DND-41 (cell line): ENCODE measurements around the gene NPFF.

Experiments used
- ATAC-seq: fragments of 200-7000 bp; cut with Tn5 transposase; 3 replicates; pipeline ENCODE4 v1.9.1; 2021; ENCODE audit warnings: low read depth; ENCODE audit not compliant: insufficient read depth
- DNase-seq: peaks from one replicate; pipeline ENCODE4 v3.0.0-alpha.2; 2020
- H2AFZ ChIP-seq: 2 replicates; pipeline ENCODE4 v1.6.0; 2012; ENCODE audit warnings: low read depth, low read length
- H3K27ac ChIP-seq: 2 replicates; pipeline ENCODE4 v1.5.1; 2012; ENCODE audit warnings: low read length, inconsistent platforms
- H3K27me3 ChIP-seq: fragments of 200-600 bp; sonication (generic); 2 replicates; pipeline ENCODE4 v1.6.0; 2012; ENCODE audit warnings: low read length, mild to moderate bottlenecking, inconsistent platforms; ENCODE audit not compliant: insufficient read depth, poor library complexity
- H3K36me3 ChIP-seq: 2 replicates; pipeline ENCODE4 v1.5.1; 2012; ENCODE audit warnings: low read length, inconsistent platforms; ENCODE audit not compliant: insufficient read depth
- H3K4me1 ChIP-seq: 2 replicates; pipeline ENCODE4 v1.5.1; 2012; ENCODE audit warnings: mild to moderate bottlenecking, low read length; ENCODE audit not compliant: insufficient read depth
- H3K4me2 ChIP-seq: 2 replicates; pipeline ENCODE4 v1.6.0; 2012; ENCODE audit warnings: mild to moderate bottlenecking, moderate library complexity, low read length, inconsistent platforms; ENCODE audit not compliant: insufficient read depth
- H3K4me3 ChIP-seq, 2 experiments: fragments of 200-600 bp in 1 of 2; shearing (Covaris generic) in 1 of 2; 2 replicates each; pipeline ENCODE4 v1.5.1; 2012 to 2016; ENCODE audit warnings: inconsistent platforms in 2 of 2, low read length in 2 of 2, mild to moderate bottlenecking in 2 of 2, low read depth in 1 of 2, moderate library complexity in 1 of 2
- H3K79me2 ChIP-seq: 2 replicates; pipeline ENCODE4 v1.6.0; 2012; ENCODE audit warnings: low read length, inconsistent platforms; ENCODE audit not compliant: insufficient read depth
- H3K9ac ChIP-seq: 2 replicates; pipeline ENCODE4 v1.6.0; 2012; ENCODE audit warnings: low read depth, mild to moderate bottlenecking, inconsistent platforms, low read length, moderate library complexity
- H3K9me3 ChIP-seq: 2 replicates; pipeline ENCODE4 v1.5.1; 2012; ENCODE audit warnings: low read length, moderate library complexity, mild to moderate bottlenecking, inconsistent platforms; ENCODE audit not compliant: insufficient read depth, severe bottlenecking
- H4K20me1 ChIP-seq: 2 replicates; pipeline ENCODE4 v1.6.0; 2012; ENCODE audit warnings: low read length; ENCODE audit not compliant: insufficient read depth
- EZH2 ChIP-seq: IDR thresholded peaks from 3 replicates; pipeline ENCODE4 v1.6.1; 2012; ENCODE audit warnings: borderline replicate concordance, low read depth, mild to moderate bottlenecking, moderate library complexity, low read length, inconsistent platforms; ENCODE audit not compliant: severe bottlenecking
- TF ChIP-seq, protein P1 (sequence below): IDR thresholded peaks from 2 replicates; pipeline ENCODE4 v1.5.1; 2012; ENCODE audit warnings: borderline replicate concordance, low read length, moderate library complexity, mild to moderate bottlenecking; ENCODE audit not compliant: poor library complexity, severe bottlenecking; ENCODE audit errors: extremely low read depth

Gene NPFF

DNA sequence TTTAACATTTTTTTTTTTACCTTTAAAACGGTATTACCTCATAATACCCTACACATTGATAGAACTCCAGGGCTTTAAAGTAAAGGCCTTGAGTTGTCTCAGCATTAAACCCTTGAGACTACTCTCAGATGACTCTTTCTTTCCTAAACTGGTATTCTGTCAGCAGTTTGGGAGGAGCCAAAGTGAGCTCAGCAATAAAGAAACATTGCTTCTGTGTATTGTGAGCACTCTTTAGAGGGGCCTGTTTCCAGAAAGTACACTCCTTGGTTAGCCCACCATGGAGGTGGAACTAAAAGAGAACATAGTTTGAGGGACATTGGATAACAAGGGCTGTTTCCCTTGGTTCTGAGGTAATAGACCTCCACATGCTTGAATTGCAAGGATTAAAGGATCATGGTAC is 28.4 kb downstream of the NPFF start:
- DNase-seq: no peak
- H3K4me1 ChIP-seq: no peaks in the 10 kb centered on the region
- peaks cover 98% of the 10 kb centered on the region for H3K36me3 ChIP-seq
- no peak overlapping the region for H3K27ac ChIP-seq
- H4K20me1 ChIP-seq: peaks cover 80% of the 10 kb centered on the region
- H3K9ac ChIP-seq: no peak overlapping the region
- H3K4me2 ChIP-seq: no peak overlapping the region
- no peaks in the 10 kb centered on the region for H3K27me3 ChIP-seq
- no peak overlapping the region for H3K4me3 ChIP-seq
- no peak for ATAC-seq
- peaks cover 52% of the 10 kb centered on the region for H3K79me2 ChIP-seq
- TF ChIP-seq EZH2: no peak
- TF ChIP-seq, protein P1, sequence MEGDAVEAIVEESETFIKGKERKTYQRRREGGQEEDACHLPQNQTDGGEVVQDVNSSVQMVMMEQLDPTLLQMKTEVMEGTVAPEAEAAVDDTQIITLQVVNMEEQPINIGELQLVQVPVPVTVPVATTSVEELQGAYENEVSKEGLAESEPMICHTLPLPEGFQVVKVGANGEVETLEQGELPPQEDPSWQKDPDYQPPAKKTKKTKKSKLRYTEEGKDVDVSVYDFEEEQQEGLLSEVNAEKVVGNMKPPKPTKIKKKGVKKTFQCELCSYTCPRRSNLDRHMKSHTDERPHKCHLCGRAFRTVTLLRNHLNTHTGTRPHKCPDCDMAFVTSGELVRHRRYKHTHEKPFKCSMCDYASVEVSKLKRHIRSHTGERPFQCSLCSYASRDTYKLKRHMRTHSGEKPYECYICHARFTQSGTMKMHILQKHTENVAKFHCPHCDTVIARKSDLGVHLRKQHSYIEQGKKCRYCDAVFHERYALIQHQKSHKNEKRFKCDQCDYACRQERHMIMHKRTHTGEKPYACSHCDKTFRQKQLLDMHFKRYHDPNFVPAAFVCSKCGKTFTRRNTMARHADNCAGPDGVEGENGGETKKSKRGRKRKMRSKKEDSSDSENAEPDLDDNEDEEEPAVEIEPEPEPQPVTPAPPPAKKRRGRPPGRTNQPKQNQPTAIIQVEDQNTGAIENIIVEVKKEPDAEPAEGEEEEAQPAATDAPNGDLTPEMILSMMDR: no peak
- H3K9me3 ChIP-seq: no peaks in the 10 kb centered on the region
- no peak overlapping the region for H2AFZ ChIP-seq

DNA sequence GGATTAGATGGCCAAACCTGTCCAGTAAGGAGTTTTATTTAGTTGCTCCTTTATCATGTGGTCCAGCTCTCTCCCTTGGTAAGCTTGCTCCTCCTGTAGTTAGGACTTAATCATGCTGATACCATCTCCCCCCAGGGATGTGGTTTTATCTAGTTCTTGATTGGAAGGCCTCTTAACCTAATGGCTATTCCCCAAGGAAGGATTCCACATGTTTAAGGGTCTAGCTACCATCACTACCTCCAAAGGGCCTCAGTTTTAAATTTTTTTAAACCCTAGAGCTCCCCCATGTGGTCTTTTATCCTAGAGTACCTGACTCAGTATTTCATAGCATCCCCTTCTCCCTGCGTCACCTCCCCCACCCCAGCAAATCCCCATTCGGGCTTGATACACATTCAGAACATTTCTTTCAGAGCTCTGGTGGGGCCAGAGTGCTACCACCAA is 30.5 kb downstream of the NPFF start:
- DNase-seq: no peak
- peaks cover 98% of the 10 kb centered on the region for H3K36me3 ChIP-seq
- no peak overlapping the region for H3K4me2 ChIP-seq
- H3K9ac ChIP-seq: no peak overlapping the region
- H3K4me1 ChIP-seq: no peaks in the 10 kb centered on the region
- H3K79me2 ChIP-seq: peaks cover 72% of the 10 kb centered on the region
- H2AFZ ChIP-seq: no peak overlapping the region
- H3K4me3 ChIP-seq: no peak overlapping the region
- ATAC-seq: peak; percentile 57
- H3K9me3 ChIP-seq: no peaks in the 10 kb centered on the region
- TF ChIP-seq EZH2: no peak
- TF ChIP-seq, protein P1: peak; percentile 56
- no peaks in the 10 kb centered on the region for H3K27me3 ChIP-seq
- H4K20me1 ChIP-seq: peaks cover 83% of the 10 kb centered on the region
- no peak overlapping the region for H3K27ac ChIP-seq

DNA sequence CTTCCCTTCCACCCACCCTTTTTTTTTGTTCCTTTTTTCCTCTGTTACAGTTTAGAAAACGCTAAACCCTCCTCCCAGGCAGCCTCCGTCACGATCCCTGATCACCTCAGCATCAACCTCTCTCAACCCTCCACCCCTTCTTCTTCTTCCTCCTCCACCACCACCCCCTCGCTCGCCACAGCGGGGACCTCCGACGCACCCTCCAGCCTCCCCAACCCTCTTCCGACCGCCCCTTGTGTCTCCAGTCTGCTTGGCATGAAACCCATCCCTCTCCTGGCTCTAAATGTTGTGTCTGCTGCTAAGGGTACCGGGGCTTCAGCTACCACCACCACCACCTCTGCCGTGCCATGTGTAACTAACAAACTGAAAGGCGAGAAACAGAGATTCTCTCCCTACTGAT is 32.5 kb downstream of the NPFF start:
- H3K4me3 ChIP-seq: no peak overlapping the region
- no peak overlapping the region for H2AFZ ChIP-seq
- DNase-seq (no peak), ATAC-seq (no peak)
- H3K4me2 ChIP-seq: no peak overlapping the region
- no peaks in the 10 kb centered on the region for H3K9me3 ChIP-seq
- H3K79me2 ChIP-seq: peaks cover 83% of the 10 kb centered on the region
- no peaks in the 10 kb centered on the region for H3K27me3 ChIP-seq
- H3K4me1 ChIP-seq: no peaks in the 10 kb centered on the region
- no peak overlapping the region for H3K27ac ChIP-seq
- H3K9ac ChIP-seq: no peak overlapping the region
- no peak for TF ChIP-seq EZH2
- TF ChIP-seq, protein P1: no peak
- H3K36me3 ChIP-seq: peaks cover 98% of the 10 kb centered on the region
- peaks cover 84% of the 10 kb centered on the region for H4K20me1 ChIP-seq

DNA sequence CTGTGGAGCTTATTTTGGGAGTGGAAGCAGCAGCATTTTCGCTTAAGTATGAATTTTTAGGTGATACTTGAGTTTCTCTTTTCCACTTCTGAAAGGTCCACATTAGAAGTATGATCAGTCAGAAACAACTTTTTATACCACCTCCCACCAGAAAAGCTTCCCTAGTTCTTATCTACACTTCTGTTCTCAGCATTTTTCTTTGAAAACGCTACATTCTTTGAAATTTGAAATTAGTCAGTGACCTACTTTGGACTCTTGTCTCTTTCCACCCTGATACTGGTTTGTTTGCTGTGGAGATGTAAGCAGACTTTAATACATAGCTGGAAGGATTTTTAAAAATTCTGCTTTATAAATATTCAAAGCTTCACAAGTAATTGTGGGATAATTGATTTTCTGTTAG is 33.2 kb downstream of the NPFF start:
- H3K9ac ChIP-seq: no peak overlapping the region
- H3K4me3 ChIP-seq: no peak overlapping the region
- no peaks in the 10 kb centered on the region for H3K9me3 ChIP-seq
- DNase-seq: no peak
- TF ChIP-seq EZH2: no peak
- TF ChIP-seq, protein P1: no peak
- peaks cover 98% of the 10 kb centered on the region for H3K36me3 ChIP-seq
- H4K20me1 ChIP-seq: peaks cover 81% of the 10 kb centered on the region
- ATAC-seq: no peak
- no peaks in the 10 kb centered on the region for H3K27me3 ChIP-seq
- no peak overlapping the region for H3K4me2 ChIP-seq
- H3K27ac ChIP-seq: no peak overlapping the region
- H3K4me1 ChIP-seq: no peaks in the 10 kb centered on the region
- no peak overlapping the region for H2AFZ ChIP-seq
- H3K79me2 ChIP-seq: peaks cover 83% of the 10 kb centered on the region
